ENCODE results near the gene MAPKAP1. TPM values are rescaled to one million over a fixed set of nuclear protein-coding genes. Genes with fewer than 3 reads are reported as not detected.

The MAPKAP1 gene
- total and polyA plus RNA-seq, 9 of the 15 experiments (the other 6 are each of a cell fraction or from before 2014, with no cell fraction given) = 2.6 to 82.1 (median 61.1) TPM

DNA sequence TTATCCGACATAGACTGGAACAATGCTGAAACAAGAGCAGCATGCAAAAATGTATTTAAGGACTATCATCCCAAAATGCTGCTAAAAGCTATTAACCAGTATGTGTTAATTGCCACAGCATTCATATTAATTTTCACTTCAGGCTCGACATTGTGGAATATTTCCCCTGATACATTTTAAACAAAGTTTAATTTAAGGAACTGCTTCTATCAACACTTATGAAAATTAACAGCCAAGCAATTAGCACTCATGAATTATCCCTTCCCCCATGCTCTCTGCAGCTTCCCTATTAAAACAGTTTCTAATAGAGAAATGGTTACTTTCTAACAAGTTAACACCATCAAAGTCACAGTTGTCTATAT is 54.8 kb downstream of the MAPKAP1 start:
- TF ChIP-seq ZSCAN32 (CRISPR knock-in tag; IDR thresholded peaks at IDR 0.05) = no peak
- no peak for TF ChIP-seq PHB (CRISPR knock-in tag; IDR thresholded peaks at IDR 0.05)
- TF ChIP-seq ZNF507 (tag; conservative IDR thresholded peaks at IDR 0.05) = no peak
- no peak for TF ChIP-seq ZNF384 (IDR thresholded peaks at IDR 0.05; ENCODE audit: low read depth, low read length)
- TF ChIP-seq BRF1 (IDR thresholded peaks at IDR 0.05; ENCODE audit: borderline replicate concordance, extremely low read depth, insufficient read length) = no peak
- TF ChIP-seq PPARD (CRISPR knock-in tag; IDR thresholded peaks at IDR 0.05) = no peak
- no peak for TF ChIP-seq COPS2 (conservative IDR thresholded peaks at IDR 0.05)
- TF ChIP-seq FIP1L1 (IDR thresholded peaks at IDR 0.05; ENCODE audit: low read depth, low read length, poor library complexity, severe bottlenecking) = no peak
- no peak for TF ChIP-seq IRF2 (CRISPR knock-in tag; IDR thresholded peaks at IDR 0.05)
- TF ChIP-seq, protein P1, sequence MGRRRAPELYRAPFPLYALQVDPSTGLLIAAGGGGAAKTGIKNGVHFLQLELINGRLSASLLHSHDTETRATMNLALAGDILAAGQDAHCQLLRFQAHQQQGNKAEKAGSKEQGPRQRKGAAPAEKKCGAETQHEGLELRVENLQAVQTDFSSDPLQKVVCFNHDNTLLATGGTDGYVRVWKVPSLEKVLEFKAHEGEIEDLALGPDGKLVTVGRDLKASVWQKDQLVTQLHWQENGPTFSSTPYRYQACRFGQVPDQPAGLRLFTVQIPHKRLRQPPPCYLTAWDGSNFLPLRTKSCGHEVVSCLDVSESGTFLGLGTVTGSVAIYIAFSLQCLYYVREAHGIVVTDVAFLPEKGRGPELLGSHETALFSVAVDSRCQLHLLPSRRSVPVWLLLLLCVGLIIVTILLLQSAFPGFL (CRISPR knock-in tag; IDR thresholded peaks at IDR 0.05) = no peak
- TF ChIP-seq, protein P2, sequence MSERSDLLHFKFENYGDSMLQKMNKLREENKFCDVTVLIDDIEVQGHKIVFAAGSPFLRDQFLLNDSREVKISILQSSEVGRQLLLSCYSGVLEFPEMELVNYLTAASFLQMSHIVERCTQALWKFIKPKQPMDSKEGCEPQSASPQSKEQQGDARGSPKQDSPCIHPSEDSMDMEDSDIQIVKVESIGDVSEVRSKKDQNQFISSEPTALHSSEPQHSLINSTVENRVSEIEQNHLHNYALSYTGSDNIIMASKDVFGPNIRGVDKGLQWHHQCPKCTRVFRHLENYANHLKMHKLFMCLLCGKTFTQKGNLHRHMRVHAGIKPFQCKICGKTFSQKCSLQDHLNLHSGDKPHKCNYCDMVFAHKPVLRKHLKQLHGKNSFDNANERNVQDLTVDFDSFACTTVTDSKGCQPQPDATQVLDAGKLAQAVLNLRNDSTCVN (CRISPR knock-in tag; IDR thresholded peaks at IDR 0.05) = no peak
- TF ChIP-seq, protein P3, sequence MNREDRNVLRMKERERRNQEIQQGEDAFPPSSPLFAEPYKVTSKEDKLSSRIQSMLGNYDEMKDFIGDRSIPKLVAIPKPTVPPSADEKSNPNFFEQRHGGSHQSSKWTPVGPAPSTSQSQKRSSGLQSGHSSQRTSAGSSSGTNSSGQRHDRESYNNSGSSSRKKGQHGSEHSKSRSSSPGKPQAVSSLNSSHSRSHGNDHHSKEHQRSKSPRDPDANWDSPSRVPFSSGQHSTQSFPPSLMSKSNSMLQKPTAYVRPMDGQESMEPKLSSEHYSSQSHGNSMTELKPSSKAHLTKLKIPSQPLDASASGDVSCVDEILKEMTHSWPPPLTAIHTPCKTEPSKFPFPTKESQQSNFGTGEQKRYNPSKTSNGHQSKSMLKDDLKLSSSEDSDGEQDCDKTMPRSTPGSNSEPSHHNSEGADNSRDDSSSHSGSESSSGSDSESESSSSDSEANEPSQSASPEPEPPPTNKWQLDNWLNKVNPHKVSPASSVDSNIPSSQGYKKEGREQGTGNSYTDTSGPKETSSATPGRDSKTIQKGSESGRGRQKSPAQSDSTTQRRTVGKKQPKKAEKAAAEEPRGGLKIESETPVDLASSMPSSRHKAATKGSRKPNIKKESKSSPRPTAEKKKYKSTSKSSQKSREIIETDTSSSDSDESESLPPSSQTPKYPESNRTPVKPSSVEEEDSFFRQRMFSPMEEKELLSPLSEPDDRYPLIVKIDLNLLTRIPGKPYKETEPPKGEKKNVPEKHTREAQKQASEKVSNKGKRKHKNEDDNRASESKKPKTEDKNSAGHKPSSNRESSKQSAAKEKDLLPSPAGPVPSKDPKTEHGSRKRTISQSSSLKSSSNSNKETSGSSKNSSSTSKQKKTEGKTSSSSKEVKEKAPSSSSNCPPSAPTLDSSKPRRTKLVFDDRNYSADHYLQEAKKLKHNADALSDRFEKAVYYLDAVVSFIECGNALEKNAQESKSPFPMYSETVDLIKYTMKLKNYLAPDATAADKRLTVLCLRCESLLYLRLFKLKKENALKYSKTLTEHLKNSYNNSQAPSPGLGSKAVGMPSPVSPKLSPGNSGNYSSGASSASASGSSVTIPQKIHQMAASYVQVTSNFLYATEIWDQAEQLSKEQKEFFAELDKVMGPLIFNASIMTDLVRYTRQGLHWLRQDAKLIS (CRISPR knock-in tag; IDR thresholded peaks at IDR 0.05) = no peak
- TF ChIP-seq, protein P4, sequence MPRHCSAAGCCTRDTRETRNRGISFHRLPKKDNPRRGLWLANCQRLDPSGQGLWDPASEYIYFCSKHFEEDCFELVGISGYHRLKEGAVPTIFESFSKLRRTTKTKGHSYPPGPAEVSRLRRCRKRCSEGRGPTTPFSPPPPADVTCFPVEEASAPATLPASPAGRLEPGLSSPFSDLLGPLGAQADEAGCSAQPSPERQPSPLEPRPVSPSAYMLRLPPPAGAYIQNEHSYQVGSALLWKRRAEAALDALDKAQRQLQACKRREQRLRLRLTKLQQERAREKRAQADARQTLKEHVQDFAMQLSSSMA (CRISPR knock-in tag; IDR thresholded peaks at IDR 0.05) = no peak
- TF ChIP-seq ZNF644 (tag; IDR thresholded peaks at IDR 0.05; ENCODE audit: low read depth) = no peak
- TF ChIP-seq HDAC1 (IDR thresholded peaks at IDR 0.05) = no peak
- TF ChIP-seq ZNF316 (IDR thresholded peaks at IDR 0.05) = no peak
- no peak for TF ChIP-seq PTRF (tag; IDR thresholded peaks at IDR 0.05)
- no peak for TF ChIP-seq KAT2B (IDR thresholded peaks at IDR 0.05; ENCODE audit: low read depth, low read length)
- no peak for TF ChIP-seq ZKSCAN1 (IDR thresholded peaks at IDR 0.05; ENCODE audit: low read depth, low read length)
- intact Hi-C loops (cut with micrococcal nuclease) = no loop called here
- Histone ChIP-seq H3K9me1 (ENCODE audit: control insufficient read depth, insufficient read depth, low read length) (no peaks in the 10 kb centered on the region), H3K9ac (ENCODE audit: insufficient read depth in 1 of 2, low read depth in 2 of 2, low read length in 2 of 2) (no peak overlapping the region), H3K79me2 (ENCODE audit: control insufficient read depth, insufficient read depth, low read length) (no peaks in the 10 kb centered on the region), H3K27me3 (ENCODE audit: control insufficient read depth in 2 of 2, insufficient read depth in 2 of 2, low read length in 2 of 2) (no peaks in the 10 kb centered on the region), H2AFZ (ENCODE audit: low read depth, low read length) (no peak overlapping the region), H4K20me1 (replicated peaks; ENCODE audit: control insufficient read depth, insufficient read depth, low read length) (no peaks in the 10 kb centered on the region), H3K36me3 (ENCODE audit: control insufficient read depth, insufficient read depth, low read length) (peaks cover 13% of the 10 kb centered on the region; the same call in 1 of the 3 replicates), H3K4me2 (ENCODE audit: insufficient read depth, low read length) (no peak overlapping the region), H3K27ac (ENCODE audit: extremely low read depth, low read depth, low read length) (no peak overlapping the region), H3K9me3 (replicated peaks; ENCODE audit: control insufficient read depth, insufficient read depth, low read depth, low read length) (no peaks in the 10 kb centered on the region), H3K4me1 (replicated peaks in 1 of 2; ENCODE audit: control insufficient read depth in 2 of 2, insufficient read depth in 2 of 2, low read length in 2 of 2) (no peaks in the 10 kb centered on the region), H3K4me3 (no peak overlapping the region)
- ATAC-seq (no peak), DNase-seq (ENCODE audit: extremely low read depth in 1 of 4, low spot score in 3 of 4) (no peak), FAIRE-seq (no peak)
- WGBS (ENCODE audit: insufficient coverage, low coverage, missing lambda C conversion rate) = 72% methylated on average over 2 of the region's 2 CpGs
- in situ Hi-C loops (cut with MboI) = no loop called here
- ChIA-PET POLR2A (no interaction called here), CTCF (ENCODE audit: low intra/inter-chr PET ratio) (no interaction called here)
- BruUV-seq (replicated peaks) = no TSS peak

Measured in K562 (cell line).